Lower lobe of right lung (tissue), 2 donors: Measurements from ENCODE around the gene MAGI2. TPM values are rescaled to one million over a fixed set of nuclear protein-coding genes. Genes with fewer than 3 reads are reported as not detected.

Experiments
- ATAC-seq, 2 donors: fragments of 200-7000 bp; cut with Tn5 transposase; one replicate each; pipeline ENCODE4 v1.9.1; 2020 to 2022; ENCODE audit warnings: mild to moderate bottlenecking in 2 of 2, moderate library complexity in 2 of 2
- DNase-seq: peaks from one replicate; pipeline ENCODE4 v3.0.0-alpha.2; 2020
- H3K27ac ChIP-seq: fragments of 200-600 bp; one replicate; pipeline ENCODE4 v1.8.0; 2022
- H3K27me3 ChIP-seq: fragments of 200-600 bp; one replicate; pipeline ENCODE4 v1.8.0; 2022; ENCODE audit warnings: low read depth
- H3K36me3 ChIP-seq: fragments of 200-600 bp; one replicate; pipeline ENCODE4 v1.8.0; 2022; ENCODE audit warnings: mild to moderate bottlenecking
- H3K4me1 ChIP-seq: fragments of 200-600 bp; one replicate; pipeline ENCODE4 v1.8.0; 2022
- H3K4me3 ChIP-seq: fragments of 200-600 bp; one replicate; pipeline ENCODE4 v1.8.0; 2022; ENCODE audit warnings: mild to moderate bottlenecking
- H3K9me3 ChIP-seq: fragments of 200-600 bp; one replicate; pipeline ENCODE4 v1.8.0; 2022
- CTCF ChIP-seq: fragments of 200-600 bp; IDR thresholded peaks from one replicate; pipeline ENCODE4 v1.8.0; 2022; ENCODE audit warnings: antibody characterized with exemption, mild to moderate bottlenecking
- intact Hi-C: fragments of 100-400 bp; cut with DNase I; formaldehyde crosslinking; loops from one replicate; pipeline ENCODE4 v1.11.0; 2022
- total RNA-seq: library from RNA; stranded (reverse); fragmentation: NEBNext Ultra II Directional; extraction: Animal tissue kit (Norgen Biotek cat#: 25700); gene quantifications from one replicate; pipeline ENCODE4 v1.2.1, GENCODE V29; 2021
- donor health status: DM: no; HTN: yes; CAD: no; lungs with severe emphysema.

The MAGI2 gene
- total RNA-seq, 1 donor from 2014 or later, result 15.3 TPM

DNA sequence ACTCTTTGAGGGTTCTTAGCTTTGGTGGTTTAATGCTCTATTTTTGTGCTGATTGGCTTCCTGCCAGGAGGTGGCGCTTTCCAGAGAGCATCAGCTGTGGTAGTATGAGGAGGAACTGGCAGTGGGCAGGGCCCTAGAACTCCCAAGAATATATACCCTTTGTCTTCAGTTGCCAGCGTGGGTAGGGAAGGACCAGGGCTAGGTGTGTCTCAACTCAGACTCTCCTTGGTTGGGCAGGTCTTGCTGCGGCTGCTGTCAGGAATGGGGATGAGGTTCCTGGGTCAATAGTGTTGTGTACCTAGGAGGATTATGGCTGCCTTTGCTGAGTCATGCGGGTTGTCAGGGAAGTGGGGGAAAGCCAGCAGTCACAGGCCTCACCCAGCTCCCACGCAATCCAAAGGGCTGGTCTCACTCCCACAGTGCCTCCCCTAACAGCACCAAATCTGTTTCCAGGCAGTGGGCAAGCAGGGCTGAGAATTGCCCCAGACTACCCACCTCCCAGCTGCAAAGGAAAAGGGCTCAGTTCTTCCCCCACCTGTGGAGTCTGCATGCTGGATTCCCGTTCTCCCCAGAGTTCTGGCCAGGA lies 1463.4 kb downstream of the MAGI2 start:
- DNase-seq (no peak), ATAC-seq (no peak)
- no peak overlapping the region for H3K27ac ChIP-seq
- intact Hi-C loops, result no loop called here
- no peak overlapping the region for H3K4me3 ChIP-seq
- no peaks in the 10 kb centered on the region for H3K27me3 ChIP-seq
- H3K9me3 ChIP-seq, result no peaks in the 10 kb centered on the region
- no peak for TF ChIP-seq CTCF
- no peaks in the 10 kb centered on the region for H3K36me3 ChIP-seq
- no peaks in the 10 kb centered on the region for H3K4me1 ChIP-seq

DNA sequence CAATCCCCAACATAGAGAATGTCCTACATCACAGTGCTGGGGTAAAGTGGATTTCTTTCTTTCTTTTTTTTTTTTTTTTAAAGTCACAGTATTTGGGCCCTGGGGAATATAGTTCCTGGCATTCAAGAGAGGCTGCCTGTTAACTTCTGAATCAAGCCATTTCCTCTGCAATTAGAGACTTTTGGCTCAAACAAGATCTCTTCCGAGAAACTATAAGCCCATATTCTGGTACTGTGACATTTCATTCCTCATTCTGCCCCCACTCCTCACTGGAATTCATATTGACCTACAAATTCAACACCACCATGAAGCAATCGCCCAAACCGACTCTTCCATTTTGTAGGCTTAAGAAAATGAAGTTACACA lies 1467.5 kb downstream of the MAGI2 start:
- no peak for ATAC-seq

GRCh38 chr7:77985232-77985973 lies 1468.1 kb downstream of the MAGI2 start:
- no peak for TF ChIP-seq CTCF
- DNase-seq (no peak), ATAC-seq (no peak)
- intact Hi-C loops, result no loop called here
- Histone ChIP-seq H3K36me3 (no peaks in the 10 kb centered on the region), H3K27ac (no peak overlapping the region), H3K27me3 (no peaks in the 10 kb centered on the region), H3K9me3 (no peaks in the 10 kb centered on the region), H3K4me1 (no peaks in the 10 kb centered on the region), H3K4me3 (no peak overlapping the region)

More for the DNA sequence above, 1467.5 kb downstream of the MAGI2 start:
- intact Hi-C loops, result no loop called here
- DNase-seq, result no peak
- no peak overlapping the region for H3K27ac ChIP-seq
- no peaks in the 10 kb centered on the region for H3K9me3 ChIP-seq
- H3K36me3 ChIP-seq, result no peaks in the 10 kb centered on the region
- no peaks in the 10 kb centered on the region for H3K27me3 ChIP-seq
- H3K4me3 ChIP-seq, result no peak overlapping the region
- no peak for TF ChIP-seq CTCF
- no peaks in the 10 kb centered on the region for H3K4me1 ChIP-seq

- Histone ChIP-seq H3K27ac (no peak overlapping the region), H3K4me1 (no peaks in the 10 kb centered on the region), H3K27me3 (no peaks in the 10 kb centered on the region), H3K4me3 (no peak overlapping the region), H3K9me3 (no peaks in the 10 kb centered on the region), H3K36me3 (no peaks in the 10 kb centered on the region)
- intact Hi-C loops, result no loop called here
- TF ChIP-seq CTCF, result no peak
- ATAC-seq, result no peak
- no peak for DNase-seq
Observed at GRCh38 chr7:77983973-77984372, 1469.5 kb downstream of the MAGI2 start.

- intact Hi-C loops, result no loop called here
- DNase-seq (no peak), ATAC-seq (no peak)
- no peaks in the 10 kb centered on the region for H3K4me1 ChIP-seq
- H3K9me3 ChIP-seq, result no peaks in the 10 kb centered on the region
- H3K27ac ChIP-seq, result no peak overlapping the region
- H3K27me3 ChIP-seq, result no peaks in the 10 kb centered on the region
- no peak for TF ChIP-seq CTCF
- H3K4me3 ChIP-seq, result no peak overlapping the region
- H3K36me3 ChIP-seq, result no peaks in the 10 kb centered on the region
Observed at GRCh38 chr7:77982926-77983550, 1470.4 kb downstream of the MAGI2 start.
